Mesendoderm (in vitro differentiated cells): ENCODE results near the gene LARP6.
"Not testable (repeated sequence)": the region's sequence is repeated elsewhere in the genome, so short reads cannot be mapped to it uniquely, and the experiment has no call there.

ENCODE experiments used
- DNase-seq: peaks from one replicate; pipeline ENCODE4 v3.0.0; 2013
- H2AK5ac ChIP-seq: 2 replicates; pipeline ENCODE4 v1.6.1; 2013; ENCODE audit warnings: low read length, inconsistent platforms
- H2BK120ac ChIP-seq: 2 replicates; pipeline ENCODE4 v1.6.1; 2013; ENCODE audit warnings: low read depth, mild to moderate bottlenecking, low read length, moderate library complexity, mixed read lengths
- H2BK15ac ChIP-seq: replicated peaks from 2 replicates; pipeline ENCODE4 v1.6.1; 2013; ENCODE audit warnings: low read depth, mild to moderate bottlenecking, moderate library complexity
- H2BK5ac ChIP-seq: 2 replicates; pipeline ENCODE4 v1.6.1; 2013; ENCODE audit warnings: low read length, inconsistent platforms
- H3K18ac ChIP-seq: 2 replicates; pipeline ENCODE4 v1.6.1; 2013; ENCODE audit warnings: mild to moderate bottlenecking, low read length, mixed read lengths
- H3K23ac ChIP-seq: one replicate; pipeline ENCODE4 v1.6.1; 2013; ENCODE audit warnings: low read length
- H3K27ac ChIP-seq: 2 replicates; pipeline ENCODE4 v1.5.1; 2013; ENCODE audit warnings: low read depth, mild to moderate bottlenecking, inconsistent platforms, low read length, moderate library complexity
- H3K27me3 ChIP-seq: 2 replicates; pipeline ENCODE4 v1.6.1; 2013; ENCODE audit warnings: low read length, control low read depth, mild to moderate bottlenecking, inconsistent platforms; ENCODE audit not compliant: insufficient read depth, poor library complexity
- H3K36me3 ChIP-seq: 2 replicates; pipeline ENCODE4 v1.6.1; 2013; ENCODE audit warnings: low read length, inconsistent platforms; ENCODE audit not compliant: control insufficient read depth, insufficient read depth
- H3K4ac ChIP-seq: one replicate; pipeline ENCODE4 v1.6.1; 2013; ENCODE audit warnings: low read depth, mild to moderate bottlenecking, low read length, moderate library complexity
- H3K4me1 ChIP-seq: 2 replicates; pipeline ENCODE4 v1.6.1; 2013; ENCODE audit warnings: low read depth, low read length, inconsistent platforms; ENCODE audit not compliant: control insufficient read depth
- H3K4me2 ChIP-seq: 2 replicates; pipeline ENCODE4 v1.6.1; 2013; ENCODE audit warnings: low read length
- H3K4me3 ChIP-seq: 2 replicates; pipeline ENCODE4 v1.5.1; 2013; ENCODE audit warnings: mild to moderate bottlenecking, low read length
- H3K56ac ChIP-seq: one replicate; pipeline ENCODE4 v1.6.1; 2013; ENCODE audit warnings: low read length
- H3K79me1 ChIP-seq: 2 replicates; pipeline ENCODE4 v1.6.1; 2013; ENCODE audit warnings: low read length, inconsistent platforms
- H3K79me2 ChIP-seq: 2 replicates; pipeline ENCODE4 v1.6.1; 2013; ENCODE audit warnings: mild to moderate bottlenecking, low read length; ENCODE audit not compliant: control insufficient read depth, insufficient read depth
- H3K9ac ChIP-seq: 2 replicates; pipeline ENCODE4 v1.6.1; 2013; ENCODE audit warnings: low read length, inconsistent platforms
- H4K5ac ChIP-seq: one replicate; pipeline ENCODE4 v1.6.1; 2013; ENCODE audit warnings: low read length
- H4K8ac ChIP-seq: one replicate; pipeline ENCODE4 v1.6.1; 2013; ENCODE audit warnings: low read depth, mild to moderate bottlenecking, control low read depth, low read length, moderate library complexity
- WGBS: extraction: QIAGEN DNeasy Blood & Tissue Kit; methylation state at CpG from one replicate; pipeline ENCODE4 v1.1.7; 2013; ENCODE audit warnings: low lambda C conversion rate, missing lambda C conversion rate; ENCODE audit not compliant: insufficient coverage; ENCODE audit errors: extremely low coverage; 5-methylcytosine and 5-hydroxymethylcytosine counted together

LARP6 gene

GRCh38 chr15:70866982-70867641 is 13.2 kb upstream of the LARP6 start:
- Histone ChIP-seq H2AK5ac (no peak overlapping the region), H2BK5ac (no peak overlapping the region), H3K36me3 (no peaks in the 10 kb centered on the region), H3K4ac (no peak overlapping the region), H3K4me2 (no peak overlapping the region), H3K18ac (no peak overlapping the region), H4K8ac (no peak overlapping the region), H3K79me1 (no peaks in the 10 kb centered on the region), H4K5ac (no peak overlapping the region), H3K56ac (no peak overlapping the region), H3K9ac (no peak overlapping the region), H3K4me1 (no peaks in the 10 kb centered on the region), H3K4me3 (no peak overlapping the region), H3K23ac (no peak overlapping the region), H3K27me3 (no peaks in the 10 kb centered on the region), H2BK120ac (no peak overlapping the region), H3K27ac (no peak overlapping the region), H3K79me2 (no peaks in the 10 kb centered on the region), H2BK15ac (no peak overlapping the region)
- no peak for DNase-seq
- no CpG with 5 or more reads among the region's 5 CpGs for WGBS

- no CpG with 5 or more reads among the region's 4 CpGs for WGBS
- H3K27me3 ChIP-seq = no peaks in the 10 kb centered on the region
- no peak overlapping the region for H3K9ac ChIP-seq
- no peak overlapping the region for H2AK5ac ChIP-seq
- no peaks in the 10 kb centered on the region for H3K36me3 ChIP-seq
- H3K79me2 ChIP-seq = no peaks in the 10 kb centered on the region
- H2BK120ac ChIP-seq = no peak overlapping the region
- no peak overlapping the region for H3K4me3 ChIP-seq
- H3K4ac ChIP-seq = peak overlapping the region; percentile 48
- DNase-seq = peak; percentile 34
- no peak overlapping the region for H3K56ac ChIP-seq
- H4K5ac ChIP-seq = no peak overlapping the region
- no peaks in the 10 kb centered on the region for H3K79me1 ChIP-seq
- no peak overlapping the region for H3K27ac ChIP-seq
- no peak overlapping the region for H3K4me2 ChIP-seq
- H2BK5ac ChIP-seq = no peak overlapping the region
- no peaks in the 10 kb centered on the region for H3K4me1 ChIP-seq
- no peak overlapping the region for H3K23ac ChIP-seq
- H4K8ac ChIP-seq = no peak overlapping the region
- no peak overlapping the region for H3K18ac ChIP-seq
- H2BK15ac ChIP-seq = no peak overlapping the region
Observed at GRCh38 chr15:70863450-70864218, 9.7 kb upstream of the LARP6 start.

DNA sequence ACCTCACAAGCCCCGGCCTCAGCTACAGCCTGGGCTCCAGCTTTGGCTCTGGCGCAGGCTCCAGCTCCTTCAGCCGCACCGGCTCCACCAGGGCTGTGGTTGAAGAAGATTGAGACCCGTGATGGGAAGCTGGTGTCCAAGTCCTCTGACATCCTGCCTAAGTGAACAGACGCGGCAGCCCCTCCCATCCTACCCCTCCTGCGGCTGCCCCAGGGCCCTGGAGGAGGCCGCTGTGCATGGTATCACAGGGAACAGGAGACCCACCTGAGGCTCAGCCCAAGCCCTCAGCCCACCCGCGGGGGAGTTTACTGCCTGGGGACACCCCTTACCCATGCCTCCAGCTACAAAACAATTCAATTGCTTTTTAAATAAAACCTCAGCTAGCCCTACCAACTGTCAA is 6.0 kb upstream of the LARP6 start:
- no peak overlapping the region for H4K5ac ChIP-seq
- H3K27me3 ChIP-seq = no peaks in the 10 kb centered on the region
- no peaks in the 10 kb centered on the region for H3K36me3 ChIP-seq
- H4K8ac ChIP-seq = no peak overlapping the region
- no peak overlapping the region for H2AK5ac ChIP-seq
- H3K79me1 ChIP-seq = no peaks in the 10 kb centered on the region
- no peaks in the 10 kb centered on the region for H3K4me1 ChIP-seq
- no peak overlapping the region for H2BK120ac ChIP-seq
- no peak overlapping the region for H3K18ac ChIP-seq
- no peak for DNase-seq
- no peak overlapping the region for H2BK5ac ChIP-seq
- no peak overlapping the region for H3K23ac ChIP-seq
- no peak overlapping the region for H3K4ac ChIP-seq
- no peak overlapping the region for H3K9ac ChIP-seq
- H3K79me2 ChIP-seq = no peaks in the 10 kb centered on the region
- no peak overlapping the region for H3K4me3 ChIP-seq
- no peak overlapping the region for H3K56ac ChIP-seq
- no CpG with 5 or more reads among the region's 11 CpGs for WGBS
- H3K27ac ChIP-seq = no peak overlapping the region
- H3K4me2 ChIP-seq = no peak overlapping the region
- H2BK15ac ChIP-seq = no peak overlapping the region

GRCh38 chr15:70859322-70859908 is 5.5 kb upstream of the LARP6 start:
- no peak overlapping the region for H3K56ac ChIP-seq
- no peak overlapping the region for H3K4me2 ChIP-seq
- H3K27me3 ChIP-seq = no peaks in the 10 kb centered on the region
- no peak overlapping the region for H3K18ac ChIP-seq
- H3K9ac ChIP-seq = no peak overlapping the region
- no peak for DNase-seq
- no peak overlapping the region for H2BK120ac ChIP-seq
- no peak overlapping the region for H3K4ac ChIP-seq
- H2AK5ac ChIP-seq = no peak overlapping the region
- H3K36me3 ChIP-seq = no peaks in the 10 kb centered on the region
- no peaks in the 10 kb centered on the region for H3K79me2 ChIP-seq
- no peak overlapping the region for H2BK5ac ChIP-seq
- H3K27ac ChIP-seq = no peak overlapping the region
- H3K4me1 ChIP-seq = no peaks in the 10 kb centered on the region
- H4K5ac ChIP-seq = no peak overlapping the region
- no peak overlapping the region for H3K23ac ChIP-seq
- no peak overlapping the region for H2BK15ac ChIP-seq
- H4K8ac ChIP-seq = no peak overlapping the region
- WGBS = no CpG with 5 or more reads among the region's 14 CpGs
- H3K4me3 ChIP-seq = no peak overlapping the region
- H3K79me1 ChIP-seq = no peaks in the 10 kb centered on the region

GRCh38 chr15:70858614-70859321 is 4.8 kb upstream of the LARP6 start:
- H2BK15ac ChIP-seq, H3K4me1 ChIP-seq, H3K56ac ChIP-seq, H3K79me1 ChIP-seq, H2BK5ac ChIP-seq, H4K5ac ChIP-seq, H3K4me2 ChIP-seq, H3K4ac ChIP-seq, H3K27me3 ChIP-seq, H3K79me2 ChIP-seq, H3K4me3 ChIP-seq, H3K27ac ChIP-seq, H4K8ac ChIP-seq, H3K36me3 ChIP-seq, H3K18ac ChIP-seq, H3K23ac ChIP-seq, DNase-seq, H2BK120ac ChIP-seq, H2AK5ac ChIP-seq, H3K9ac ChIP-seq: not testable (repeated sequence)
- no CpG with 5 or more reads among the region's 9 CpGs for WGBS
